Mesenchymal stem cell (in vitro differentiated cells and primary cell): ENCODE results near the gene OGFOD2.

Experiments used
- DNase-seq: peaks from one replicate; pipeline ENCODE4 v3.0.0-alpha.2; 2013
- H2AFZ ChIP-seq: one replicate; pipeline ENCODE4 v1.6.1; 2013; ENCODE audit warnings: low read depth, mild to moderate bottlenecking, control low read depth, inconsistent platforms, low read length, moderate library complexity
- H2AK5ac ChIP-seq: 2 replicates; pipeline ENCODE4 v1.6.1; 2013; ENCODE audit warnings: low read length, moderate library complexity, mild to moderate bottlenecking, inconsistent platforms; ENCODE audit not compliant: severe bottlenecking
- H2BK120ac ChIP-seq: one replicate; pipeline ENCODE4 v1.6.1; 2013; ENCODE audit warnings: low read depth, mild to moderate bottlenecking, inconsistent platforms, low read length, moderate library complexity
- H2BK12ac ChIP-seq, 2 experiments: one replicate each; pipeline ENCODE4 v1.6.1; 2013; ENCODE audit warnings: inconsistent platforms in 2 of 2, low read length in 2 of 2, mild to moderate bottlenecking in 2 of 2, moderate library complexity in 2 of 2, control low read depth in 1 of 2
- H2BK15ac ChIP-seq: one replicate; pipeline ENCODE4 v1.6.1; 2013; ENCODE audit warnings: mild to moderate bottlenecking, low read depth, inconsistent platforms; ENCODE audit not compliant: poor library complexity, severe bottlenecking
- H2BK5ac ChIP-seq: 2 replicates; pipeline ENCODE4 v1.6.1; 2013; ENCODE audit warnings: low read depth, mild to moderate bottlenecking, low read length, control low read depth, inconsistent platforms; ENCODE audit not compliant: poor library complexity, severe bottlenecking
- H3K14ac ChIP-seq, 2 experiments: one replicate each; pipeline ENCODE4 v1.6.1; 2013; ENCODE audit warnings: inconsistent platforms in 2 of 2, low read length in 2 of 2, control low read depth in 1 of 2, mild to moderate bottlenecking in 1 of 2, moderate library complexity in 1 of 2
- H3K18ac ChIP-seq, 2 experiments: one replicate each; pipeline ENCODE4 v1.6.1; 2013; ENCODE audit warnings: inconsistent platforms in 2 of 2, low read length in 2 of 2, control low read depth in 1 of 2, low read depth in 1 of 2, mild to moderate bottlenecking in 1 of 2
- H3K23ac ChIP-seq, 2 experiments: one replicate each; pipeline ENCODE4 v1.6.1; 2013; ENCODE audit warnings: inconsistent platforms in 2 of 2, low read length in 2 of 2, mild to moderate bottlenecking in 2 of 2, moderate library complexity in 2 of 2, control low read depth in 1 of 2
- H3K27ac ChIP-seq: 2 replicates; pipeline ENCODE4 v1.5.1; 2013; ENCODE audit warnings: mild to moderate bottlenecking, moderate library complexity, low read length, control low read depth, inconsistent platforms; ENCODE audit not compliant: poor library complexity, severe bottlenecking
- H3K27me3 ChIP-seq, 2 experiments: 2 replicates each; pipeline versions ENCODE4 v1.6.1 to v1.7.0; 2013; ENCODE audit warnings: low read length in 2 of 2, mild to moderate bottlenecking in 2 of 2, moderate library complexity in 2 of 2, control low read depth in 1 of 2, inconsistent platforms in 1 of 2; ENCODE audit not compliant: control insufficient read depth in 1 of 2, insufficient read depth in 1 of 2
- H3K36me3 ChIP-seq, 2 experiments: 2 replicates each; pipeline versions ENCODE4 v1.6.1 to v1.7.0; 2013; ENCODE audit warnings: low read length in 2 of 2, control low read depth in 1 of 2, inconsistent platforms in 1 of 2, low read depth in 1 of 2, mild to moderate bottlenecking in 1 of 2; ENCODE audit not compliant: insufficient read depth in 2 of 2, control insufficient read depth in 1 of 2
- H3K4ac ChIP-seq, 2 experiments: one replicate each; pipeline ENCODE4 v1.6.1; 2013; ENCODE audit warnings: inconsistent platforms in 2 of 2, low read length in 2 of 2, mild to moderate bottlenecking in 2 of 2, moderate library complexity in 2 of 2, control low read depth in 1 of 2, low read depth in 1 of 2
- H3K4me1 ChIP-seq: 2 replicates; pipeline ENCODE4 v1.6.1; 2013; ENCODE audit warnings: low read depth, low read length, control low read depth; ENCODE audit not compliant: control insufficient read depth, insufficient read depth
- H3K4me2 ChIP-seq: 2 replicates; pipeline ENCODE4 v1.6.1; 2013; ENCODE audit warnings: low read length, mild to moderate bottlenecking, inconsistent platforms; ENCODE audit not compliant: poor library complexity, severe bottlenecking
- H3K4me3 ChIP-seq, 2 experiments: 2 replicates each; pipeline versions ENCODE4 v1.5.1 to v1.7.0; 2013; ENCODE audit warnings: low read length in 2 of 2, mild to moderate bottlenecking in 2 of 2, control low read depth in 1 of 2, low read depth in 1 of 2; ENCODE audit not compliant: insufficient read depth in 1 of 2
- H3K79me1 ChIP-seq: replicated peaks from 2 replicates; pipeline ENCODE4 v1.6.1; 2013; ENCODE audit warnings: mild to moderate bottlenecking, control low read depth, low read length, inconsistent platforms; ENCODE audit not compliant: poor library complexity, severe bottlenecking
- H3K9ac ChIP-seq: 2 replicates; pipeline ENCODE4 v1.7.0; 2013; ENCODE audit warnings: mild to moderate bottlenecking, low read length, moderate library complexity
- H3K9me3 ChIP-seq: 2 replicates; pipeline ENCODE4 v1.7.0; 2013; ENCODE audit warnings: mild to moderate bottlenecking, low read length; ENCODE audit not compliant: control insufficient read depth
- H4K8ac ChIP-seq: one replicate; pipeline ENCODE4 v1.6.1; 2013; ENCODE audit warnings: inconsistent platforms, mild to moderate bottlenecking, low read length, moderate library complexity
- H4K91ac ChIP-seq: one replicate; pipeline ENCODE4 v1.6.1; 2013; ENCODE audit warnings: mild to moderate bottlenecking, low read length, inconsistent platforms
- WGBS: methylation state at CpG from one replicate; pipeline ENCODE4 v1.1.7; 2013; ENCODE audit warnings: mixed read lengths; 5-methylcytosine and 5-hydroxymethylcytosine counted together

Gene OGFOD2

DNA sequence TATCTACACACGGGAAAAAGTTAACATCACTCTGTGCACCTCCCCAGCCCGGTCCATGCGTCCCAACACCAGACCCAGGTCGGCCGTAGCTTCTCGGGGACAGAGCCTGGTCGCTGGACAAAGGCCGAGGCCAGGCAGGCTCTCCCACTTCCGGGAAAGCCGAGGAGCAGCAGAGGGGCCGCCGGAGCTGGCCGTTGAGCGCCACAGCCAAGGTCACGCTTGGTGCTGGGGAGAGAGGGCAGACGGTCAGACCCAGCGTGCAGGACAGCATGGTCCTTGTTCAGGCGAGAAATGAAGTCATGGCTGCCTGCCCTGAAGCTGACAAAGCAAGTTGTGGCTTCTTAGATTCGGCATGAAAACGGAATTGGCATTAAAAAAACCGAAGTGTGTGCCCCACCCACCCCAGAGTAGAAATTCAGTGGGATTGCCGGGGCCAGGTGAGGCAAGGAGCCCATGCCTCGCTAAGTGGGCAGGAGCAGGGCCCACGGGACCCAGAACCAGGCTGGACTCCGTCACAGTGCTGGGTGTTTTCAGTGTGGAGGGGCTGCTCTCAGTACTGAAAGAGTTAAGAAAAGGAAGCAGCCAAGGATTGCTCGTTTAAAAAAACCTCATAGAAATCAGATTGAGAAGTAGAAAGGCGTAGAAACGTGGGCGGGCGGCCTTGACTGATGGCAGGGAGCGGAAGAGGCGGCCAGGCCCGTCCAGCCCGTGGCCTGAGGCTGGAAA lies 9.7 kb downstream of the OGFOD2 start:
- Histone ChIP-seq H3K4ac (no peak overlapping the region), H2BK5ac (no peak overlapping the region), H2AFZ (no peak overlapping the region), H2BK12ac (peak overlapping the region in 1 of 2 experiments; percentile 8), H2BK15ac (no peak overlapping the region), H4K91ac (peak overlapping the region; percentile 4), H4K8ac (peak overlapping the region; percentile 54), H3K79me1 (peaks cover 10% of the 10 kb centered on the region), H3K14ac (no peak overlapping the region), H3K27ac (no peak overlapping the region), H3K23ac (no peak overlapping the region), H3K4me3 (peak overlapping the region in 1 of 2 experiments; percentile 57), H2BK120ac (no peak overlapping the region), H3K18ac (peak overlapping the region in 1 of 2 experiments; percentile 71), H3K9me3 (no peaks in the 10 kb centered on the region), H3K4me2 (no peak overlapping the region), H2AK5ac (no peak overlapping the region), H3K36me3 (peaks cover 38 to 64% of the 10 kb centered on the region in 2 experiments), H3K9ac (peak overlapping the region; percentile 71), H3K27me3 (no peaks in the 10 kb centered on the region), H3K4me1 (peaks cover 39% of the 10 kb centered on the region)
- 73% methylated on average over 34 of the region's 34 CpGs for WGBS
- DNase-seq, result peak; percentile 18

DNA sequence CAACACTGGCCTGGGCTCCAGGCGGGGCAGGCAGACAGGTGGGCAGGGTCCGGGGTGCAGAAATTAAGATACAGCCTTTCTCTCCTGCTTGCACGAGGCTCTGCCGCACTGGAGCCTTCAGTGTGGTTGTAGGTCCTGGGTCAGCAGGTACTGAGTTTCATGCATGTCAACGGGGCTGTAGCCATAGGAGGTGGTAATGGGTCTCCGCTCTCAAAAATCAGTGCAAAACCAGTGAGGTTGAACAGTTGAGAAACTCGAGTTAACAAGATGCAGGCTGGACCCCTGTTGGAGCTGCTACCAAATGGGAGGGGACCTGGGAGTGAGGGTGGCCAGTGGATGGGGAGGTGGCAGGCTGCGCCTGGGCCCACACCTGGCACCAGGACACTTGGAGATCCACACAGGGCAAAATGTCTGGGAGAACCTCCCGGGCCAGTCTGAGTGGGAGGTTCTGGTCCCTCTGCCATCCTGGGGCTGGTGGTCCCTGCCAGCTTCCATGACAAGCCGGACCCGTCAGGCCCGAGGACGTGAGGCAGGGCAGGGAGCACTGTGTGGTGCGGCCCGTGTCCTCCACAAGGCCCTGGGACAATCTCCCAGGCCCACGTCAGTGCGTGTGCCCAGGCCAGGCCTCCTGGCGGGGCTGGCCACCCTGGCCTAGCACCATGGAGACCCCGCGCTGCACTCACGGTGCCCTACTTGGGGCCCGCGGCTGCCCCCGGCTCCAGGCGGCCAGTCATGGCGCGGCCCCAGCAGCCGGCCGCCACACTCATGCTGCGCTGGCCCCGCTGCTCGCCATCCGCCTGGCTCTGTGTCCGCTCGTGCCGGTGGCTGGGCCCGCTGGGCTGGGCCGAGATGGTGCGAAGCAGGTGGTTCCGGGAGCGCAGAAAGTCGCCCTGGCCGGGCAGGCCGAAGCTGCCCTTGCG lies 10.6 kb downstream of the OGFOD2 start:
- Histone ChIP-seq H3K4me2 (no peak overlapping the region), H3K9ac (peak overlapping the region; percentile 71), H3K4me1 (peaks cover 36% of the 10 kb centered on the region), H3K79me1 (peaks cover 10% of the 10 kb centered on the region), H4K8ac (peak overlapping the region; percentile 27), H2AK5ac (no peak overlapping the region), H2BK15ac (no peak overlapping the region), H3K18ac (no peak overlapping the region), H3K14ac (no peak overlapping the region), H3K9me3 (no peaks in the 10 kb centered on the region), H3K23ac (no peak overlapping the region), H2BK5ac (no peak overlapping the region), H3K4ac (no peak overlapping the region), H4K91ac (peak overlapping the region; percentile 4), H3K4me3 (no peak overlapping the region), H3K36me3 (peaks cover 42 to 72% of the 10 kb centered on the region in 2 experiments), H2AFZ (no peak overlapping the region), H2BK12ac (no peak overlapping the region), H2BK120ac (no peak overlapping the region), H3K27ac (no peak overlapping the region), H3K27me3 (no peaks in the 10 kb centered on the region)
- no peak for DNase-seq
- WGBS, result 96% methylated on average over 45 of the region's 45 CpGs

DNA sequence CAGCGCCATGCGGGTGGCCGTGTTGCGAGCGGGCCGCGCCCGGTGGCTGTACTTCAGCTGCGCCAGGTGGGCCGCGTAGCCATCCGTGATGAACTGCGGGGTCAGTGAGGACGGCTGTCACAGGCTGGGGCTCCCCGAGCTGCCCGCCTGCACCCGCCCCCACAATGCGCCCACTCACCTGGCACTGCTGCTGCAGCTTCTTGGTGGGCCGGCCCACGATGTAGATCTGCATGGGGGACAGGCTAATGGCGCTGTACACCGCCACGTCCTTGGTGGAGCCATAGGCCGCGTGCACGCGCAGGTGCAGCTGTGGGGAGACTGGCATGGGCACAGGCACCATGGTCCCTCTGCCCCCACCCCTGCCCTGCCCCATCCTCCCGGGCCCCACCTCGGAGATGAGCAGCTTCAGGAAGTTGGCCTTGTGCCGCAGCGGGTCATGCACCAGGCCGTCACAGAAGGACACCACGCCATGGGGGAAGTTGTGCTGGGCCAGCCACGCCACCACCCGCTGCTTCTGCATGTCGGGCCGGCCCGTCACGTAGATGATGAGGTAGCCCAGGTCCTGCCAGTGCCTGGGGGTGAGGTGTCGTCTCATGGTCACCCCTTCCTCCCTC lies 11.3 kb downstream of the OGFOD2 start:
- H3K4me1 ChIP-seq, result peaks cover 36% of the 10 kb centered on the region
- no peak overlapping the region for H3K4me3 ChIP-seq
- H3K79me1 ChIP-seq, result peaks cover 10% of the 10 kb centered on the region
- no peaks in the 10 kb centered on the region for H3K27me3 ChIP-seq
- no peak overlapping the region for H3K4ac ChIP-seq
- H3K27ac ChIP-seq, result no peak overlapping the region
- no peak for DNase-seq
- H3K9me3 ChIP-seq, result no peaks in the 10 kb centered on the region
- WGBS, result 96% methylated on average over 33 of the region's 40 CpGs
- H3K14ac ChIP-seq, result no peak overlapping the region
- no peak overlapping the region for H2BK120ac ChIP-seq
- H2AK5ac ChIP-seq, result no peak overlapping the region
- H3K9ac ChIP-seq, result no peak overlapping the region
- H4K91ac ChIP-seq, result no peak overlapping the region
- H3K4me2 ChIP-seq, result no peak overlapping the region
- no peak overlapping the region for H3K18ac ChIP-seq
- no peak overlapping the region for H2AFZ ChIP-seq
- H2BK12ac ChIP-seq, result no peak overlapping the region
- H4K8ac ChIP-seq, result no peak overlapping the region
- H3K23ac ChIP-seq, result no peak overlapping the region
- H2BK5ac ChIP-seq, result no peak overlapping the region
- H2BK15ac ChIP-seq, result no peak overlapping the region
- peaks cover 44 to 76% of the 10 kb centered on the region in 2 experiments for H3K36me3 ChIP-seq
